ENCODE results near the gene DLGAP1. TPM values are rescaled to one million over a fixed set of nuclear protein-coding genes. Genes with fewer than 3 reads are reported as not detected.

Gene DLGAP1
- polyA plus RNA-seq, 1 donor from 2014 or later: 4.5 TPM

DNA sequence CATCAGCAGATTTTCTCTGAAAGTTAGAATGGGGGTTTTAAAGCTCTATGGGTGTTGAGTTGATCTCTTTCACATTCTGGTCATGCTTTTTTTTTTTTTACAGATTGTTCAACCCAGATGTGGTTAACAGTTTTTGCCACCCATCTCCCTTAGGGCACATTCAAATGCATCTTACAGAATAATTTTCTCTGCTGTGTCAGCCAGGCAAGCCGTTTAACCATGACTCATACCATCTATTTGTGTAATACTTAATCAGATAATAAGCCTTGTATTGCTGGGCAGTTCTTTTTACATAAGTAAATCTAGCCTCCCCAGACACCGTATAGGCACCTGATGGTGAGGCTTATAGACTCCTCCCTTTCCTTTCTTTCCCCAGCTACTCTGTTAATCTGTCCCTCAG is 943.1 kb downstream of the DLGAP1 start:
- TF ChIP-seq EP300 (conservative IDR thresholded peaks at IDR 0.05; ENCODE audit: poor library complexity, severe bottlenecking): no peak
- no peak for TF ChIP-seq MXI1 (conservative IDR thresholded peaks at IDR 0.05; ENCODE audit: poor library complexity, severe bottlenecking)
- TF ChIP-seq EZH2 (IDR thresholded peaks at IDR 0.05; ENCODE audit: borderline replicate concordance, insufficient read depth, low read length, poor library complexity, severe bottlenecking): no peak
- TF ChIP-seq, protein P1, sequence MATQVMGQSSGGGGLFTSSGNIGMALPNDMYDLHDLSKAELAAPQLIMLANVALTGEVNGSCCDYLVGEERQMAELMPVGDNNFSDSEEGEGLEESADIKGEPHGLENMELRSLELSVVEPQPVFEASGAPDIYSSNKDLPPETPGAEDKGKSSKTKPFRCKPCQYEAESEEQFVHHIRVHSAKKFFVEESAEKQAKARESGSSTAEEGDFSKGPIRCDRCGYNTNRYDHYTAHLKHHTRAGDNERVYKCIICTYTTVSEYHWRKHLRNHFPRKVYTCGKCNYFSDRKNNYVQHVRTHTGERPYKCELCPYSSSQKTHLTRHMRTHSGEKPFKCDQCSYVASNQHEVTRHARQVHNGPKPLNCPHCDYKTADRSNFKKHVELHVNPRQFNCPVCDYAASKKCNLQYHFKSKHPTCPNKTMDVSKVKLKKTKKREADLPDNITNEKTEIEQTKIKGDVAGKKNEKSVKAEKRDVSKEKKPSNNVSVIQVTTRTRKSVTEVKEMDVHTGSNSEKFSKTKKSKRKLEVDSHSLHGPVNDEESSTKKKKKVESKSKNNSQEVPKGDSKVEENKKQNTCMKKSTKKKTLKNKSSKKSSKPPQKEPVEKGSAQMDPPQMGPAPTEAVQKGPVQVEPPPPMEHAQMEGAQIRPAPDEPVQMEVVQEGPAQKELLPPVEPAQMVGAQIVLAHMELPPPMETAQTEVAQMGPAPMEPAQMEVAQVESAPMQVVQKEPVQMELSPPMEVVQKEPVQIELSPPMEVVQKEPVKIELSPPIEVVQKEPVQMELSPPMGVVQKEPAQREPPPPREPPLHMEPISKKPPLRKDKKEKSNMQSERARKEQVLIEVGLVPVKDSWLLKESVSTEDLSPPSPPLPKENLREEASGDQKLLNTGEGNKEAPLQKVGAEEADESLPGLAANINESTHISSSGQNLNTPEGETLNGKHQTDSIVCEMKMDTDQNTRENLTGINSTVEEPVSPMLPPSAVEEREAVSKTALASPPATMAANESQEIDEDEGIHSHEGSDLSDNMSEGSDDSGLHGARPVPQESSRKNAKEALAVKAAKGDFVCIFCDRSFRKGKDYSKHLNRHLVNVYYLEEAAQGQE (IDR thresholded peaks at IDR 0.05; ENCODE audit: borderline replicate concordance): no peak
- no peak for TF ChIP-seq POLR2AphosphoS5 (IDR thresholded peaks at IDR 0.05)
- no peak for TF ChIP-seq TAF1 (IDR thresholded peaks at IDR 0.05; ENCODE audit: low read depth)
- TF ChIP-seq, protein P2, sequence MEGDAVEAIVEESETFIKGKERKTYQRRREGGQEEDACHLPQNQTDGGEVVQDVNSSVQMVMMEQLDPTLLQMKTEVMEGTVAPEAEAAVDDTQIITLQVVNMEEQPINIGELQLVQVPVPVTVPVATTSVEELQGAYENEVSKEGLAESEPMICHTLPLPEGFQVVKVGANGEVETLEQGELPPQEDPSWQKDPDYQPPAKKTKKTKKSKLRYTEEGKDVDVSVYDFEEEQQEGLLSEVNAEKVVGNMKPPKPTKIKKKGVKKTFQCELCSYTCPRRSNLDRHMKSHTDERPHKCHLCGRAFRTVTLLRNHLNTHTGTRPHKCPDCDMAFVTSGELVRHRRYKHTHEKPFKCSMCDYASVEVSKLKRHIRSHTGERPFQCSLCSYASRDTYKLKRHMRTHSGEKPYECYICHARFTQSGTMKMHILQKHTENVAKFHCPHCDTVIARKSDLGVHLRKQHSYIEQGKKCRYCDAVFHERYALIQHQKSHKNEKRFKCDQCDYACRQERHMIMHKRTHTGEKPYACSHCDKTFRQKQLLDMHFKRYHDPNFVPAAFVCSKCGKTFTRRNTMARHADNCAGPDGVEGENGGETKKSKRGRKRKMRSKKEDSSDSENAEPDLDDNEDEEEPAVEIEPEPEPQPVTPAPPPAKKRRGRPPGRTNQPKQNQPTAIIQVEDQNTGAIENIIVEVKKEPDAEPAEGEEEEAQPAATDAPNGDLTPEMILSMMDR (IDR thresholded peaks at IDR 0.05; ENCODE audit: poor library complexity, severe bottlenecking): no peak
- TF ChIP-seq SMC3 (conservative IDR thresholded peaks at IDR 0.05; ENCODE audit: poor library complexity): no peak
- no peak for TF ChIP-seq RAD21 (conservative IDR thresholded peaks at IDR 0.05)
- Histone ChIP-seq H3K36me3 (ENCODE audit: insufficient read depth, low read length) (no peaks in the 10 kb centered on the region), H3K4me2 (ENCODE audit: low read length) (no peak overlapping the region), H3K9ac (ENCODE audit: low read length) (no peak overlapping the region), H3K4me3 (ENCODE audit: low read length) (no peak overlapping the region), H3F3A (ENCODE audit: insufficient read depth, low read length, poor library complexity, severe bottlenecking) (no peaks in the 10 kb centered on the region), H4K20me1 (ENCODE audit: insufficient read depth) (no peaks in the 10 kb centered on the region), H2AFZ (ENCODE audit: low read depth, low read length) (no peak overlapping the region), H3K27me3 (ENCODE audit: insufficient read depth, low read depth, low read length) (no peaks in the 10 kb centered on the region), H3K27ac (ENCODE audit: low read length) (no peak overlapping the region), H3K9me2 (ENCODE audit: insufficient read depth, low read length) (no peaks in the 10 kb centered on the region), H3K9me3 (ENCODE audit: low read length) (no peaks in the 10 kb centered on the region), H3K79me2 (replicated peaks; ENCODE audit: insufficient read depth, low read length) (no peaks in the 10 kb centered on the region)

DNA sequence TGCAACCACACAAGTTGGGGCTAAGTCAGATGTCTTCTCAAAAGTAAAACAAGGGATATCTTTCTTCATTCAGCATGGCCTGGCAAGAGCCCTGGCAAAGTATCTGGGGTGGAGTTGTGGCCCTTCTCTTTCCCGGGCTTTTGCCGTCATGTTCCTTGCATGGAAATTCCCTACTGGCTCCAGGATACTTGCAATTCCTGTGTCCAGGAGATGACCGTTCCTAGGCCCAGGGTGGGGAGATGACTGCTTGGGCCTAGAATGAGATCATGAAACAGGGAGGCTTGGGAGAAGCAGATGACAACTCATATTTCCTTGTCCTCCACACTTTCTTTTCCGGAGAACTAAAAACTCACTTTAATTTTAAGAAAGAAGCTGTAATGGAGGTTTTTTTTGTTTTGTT is 944.2 kb downstream of the DLGAP1 start:
- Histone ChIP-seq H2AFZ (ENCODE audit: low read depth, low read length) (no peak overlapping the region), H3K4me3 (ENCODE audit: low read length) (no peak overlapping the region), H4K20me1 (ENCODE audit: insufficient read depth) (no peaks in the 10 kb centered on the region), H3K27me3 (ENCODE audit: insufficient read depth, low read depth, low read length) (no peaks in the 10 kb centered on the region), H3K27ac (ENCODE audit: low read length) (no peak overlapping the region), H3K9me2 (ENCODE audit: insufficient read depth, low read length) (no peaks in the 10 kb centered on the region), H3K9me3 (ENCODE audit: low read length) (no peaks in the 10 kb centered on the region), H3K9ac (ENCODE audit: low read length) (no peak overlapping the region), H3F3A (ENCODE audit: insufficient read depth, low read length, poor library complexity, severe bottlenecking) (no peaks in the 10 kb centered on the region), H3K4me2 (ENCODE audit: low read length) (no peak overlapping the region), H3K36me3 (ENCODE audit: insufficient read depth, low read length) (no peaks in the 10 kb centered on the region), H3K79me2 (replicated peaks; ENCODE audit: insufficient read depth, low read length) (no peaks in the 10 kb centered on the region)
- TF ChIP-seq RAD21 (conservative IDR thresholded peaks at IDR 0.05) (no peak), SMC3 (conservative IDR thresholded peaks at IDR 0.05; ENCODE audit: poor library complexity) (no peak), POLR2AphosphoS5 (IDR thresholded peaks at IDR 0.05) (no peak), EP300 (conservative IDR thresholded peaks at IDR 0.05; ENCODE audit: poor library complexity, severe bottlenecking) (no peak), EZH2 (IDR thresholded peaks at IDR 0.05; ENCODE audit: borderline replicate concordance, insufficient read depth, low read length, poor library complexity, severe bottlenecking) (no peak), TAF1 (IDR thresholded peaks at IDR 0.05; ENCODE audit: low read depth) (no peak), MXI1 (conservative IDR thresholded peaks at IDR 0.05; ENCODE audit: poor library complexity, severe bottlenecking) (no peak)
- TF ChIP-seq, protein P2 (IDR thresholded peaks at IDR 0.05; ENCODE audit: poor library complexity, severe bottlenecking): no peak
- TF ChIP-seq, protein P1 (IDR thresholded peaks at IDR 0.05; ENCODE audit: borderline replicate concordance): no peak

Measured in neural cell (in vitro differentiated cells).